Adrenal gland (tissue), 5 donors: ENCODE measurements around the gene OSBPL2.

Source experiments
- CTCF ChIP-seq, 6 experiments: fragments of 450-650 bp in 4 of 6; fragments of 200-600 bp in 2 of 6; sonication (generic) in 1 of 6; IDR thresholded peaks; 1 replicate in 5 of 6; 2 replicates in 1 of 6; pipeline versions ENCODE4 v1.5.1 to v1.8.0; 2016 to 2021; ENCODE audit warnings: antibody characterized with exemption in 6 of 6, mild to moderate bottlenecking in 2 of 6, moderate library complexity in 1 of 6
- POLR2A ChIP-seq, 2 donors: fragments of 450-650 bp; IDR thresholded peaks; one replicate each; pipeline ENCODE4 v1.6.1; 2017; ENCODE audit warnings: antibody characterized with exemption in 2 of 2, mild to moderate bottlenecking in 2 of 2, moderate library complexity in 1 of 2
- donor health status: DM: no; HTN: no; CAD: no.

- no peak for TF ChIP-seq CTCF (IDR thresholded peaks at IDR 0.05)
- no peak for TF ChIP-seq POLR2A (IDR thresholded peaks at IDR 0.05)
These were observed 28.5 kb downstream of the OSBPL2 start for GRCh38 chr20:62266851-62267250.
